ENCODE data around the gene PDE4DIP. TPM values are rescaled to one million over a fixed set of nuclear protein-coding genes. Genes with fewer than 3 reads are reported as not detected.

The PDE4DIP gene
- total RNA-seq, 1 donor from 2014 or later = 10.9 TPM

Other genes starting within 250 kb of the PDE4DIP start
- 5.8 and 6.6 TPM in 2 replicates for gene NBPF14, start 248.4 kb upstream of the PDE4DIP start, total RNA-seq
- 26.9 and 28.2 TPM in 2 replicates for gene NUDT4B, start 95.7 kb upstream of the PDE4DIP start, total RNA-seq